Muscle of leg (tissue), 11 donors: ENCODE results near the gene PPP3CB. TPM values are rescaled to one million over a fixed set of nuclear protein-coding genes. Genes with fewer than 3 reads are reported as not detected.

Experiments used
- DNase-seq: peaks from one replicate; pipeline ENCODE4 v3.0.0; 2013
- H3K27ac ChIP-seq: one replicate; pipeline ENCODE4 v1.5.1; 2013; ENCODE audit warnings: mild to moderate bottlenecking, low read length, control low read depth
- H3K27me3 ChIP-seq: one replicate; pipeline ENCODE4 v1.6.1; 2013; ENCODE audit warnings: low read length; ENCODE audit not compliant: control insufficient read depth, insufficient read depth
- H3K36me3 ChIP-seq: one replicate; pipeline ENCODE4 v1.6.1; 2013; ENCODE audit warnings: low read length; ENCODE audit not compliant: control insufficient read depth, insufficient read depth
- H3K4me1 ChIP-seq: one replicate; pipeline ENCODE4 v1.6.1; 2013; ENCODE audit warnings: low read length; ENCODE audit not compliant: control insufficient read depth, insufficient read depth
- H3K4me3 ChIP-seq: one replicate; pipeline ENCODE4 v1.5.1; 2013; ENCODE audit warnings: low read length, control low read depth
- H3K9me3 ChIP-seq: replicated peaks from 2 replicates; pipeline ENCODE4 v1.6.1; 2013; ENCODE audit warnings: low read depth, low read length; ENCODE audit not compliant: control insufficient read depth
- WGBS: methylation state at CpG from one replicate; pipeline ENCODE4 v1.1.5; 2013; ENCODE audit warnings: missing lambda C conversion rate; ENCODE audit not compliant: insufficient coverage; 5-methylcytosine and 5-hydroxymethylcytosine counted together
- polyA plus RNA-seq, 8 donors: library from polyadenylated mRNA; unstranded; fragments of 120-200 nt; gene quantifications; one replicate each; pipeline versions ENCODE4 v1.2.1 to v1.2.3, GENCODE V29; 2013; ENCODE audit warnings: inconsistent platforms in 1 of 8, low replicate concordance in 1 of 8; ENCODE audit not compliant: insufficient read length in 8 of 8, insufficient read depth in 1 of 8
- total RNA-seq: library from RNA; stranded (reverse); fragments of 120-200 nt; gene quantifications from one replicate; pipeline ENCODE4 v1.2.4, GENCODE V29; 2013

The PPP3CB gene
- total and polyA plus RNA-seq, 9 donors, result 72.0 to 163 (median 125) TPM

GRCh38 chr10:73517166-73517888, 21.5 kb upstream of the PPP3CB start:
- DNase-seq, result no peak
- WGBS, result 81% methylated on average over 3 of the region's 4 CpGs
- Histone ChIP-seq H3K36me3 (peaks cover 41% of the 10 kb centered on the region), H3K9me3 (no peaks in the 10 kb centered on the region), H3K27ac (no peak overlapping the region), H3K4me1 (no peaks in the 10 kb centered on the region), H3K27me3 (no peaks in the 10 kb centered on the region), H3K4me3 (no peak overlapping the region)

DNA sequence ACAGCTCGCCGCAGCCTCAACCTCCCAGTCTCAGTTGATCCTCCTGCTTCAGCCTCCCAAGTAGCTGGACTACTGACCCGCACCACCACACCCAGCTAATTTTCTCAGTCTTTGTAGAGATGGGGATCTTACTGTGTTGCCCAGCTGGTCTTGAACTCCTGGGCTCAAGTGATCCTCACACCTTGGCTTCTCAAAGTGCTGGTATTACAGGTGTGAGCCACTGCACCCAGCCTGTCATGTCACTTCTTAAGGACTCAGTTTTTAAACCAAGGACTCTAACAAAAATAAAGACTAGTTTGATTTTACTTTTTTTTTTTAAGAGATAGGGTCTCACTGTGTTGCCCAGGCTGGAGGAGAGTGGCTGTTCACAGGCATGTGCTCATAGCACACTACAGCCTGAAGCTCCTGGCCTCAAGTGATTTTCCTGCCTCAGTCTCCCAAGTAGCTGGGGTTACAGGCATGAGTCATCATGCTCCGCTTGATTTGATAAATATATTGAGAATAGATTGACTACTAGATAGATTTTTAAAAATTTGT, 16.5 kb upstream of the PPP3CB start:
- Histone ChIP-seq H3K27me3 (no peaks in the 10 kb centered on the region), H3K9me3 (no peaks in the 10 kb centered on the region), H3K36me3 (peaks cover 14% of the 10 kb centered on the region), H3K4me1 (no peaks in the 10 kb centered on the region), H3K27ac (no peak overlapping the region), H3K4me3 (no peak overlapping the region)
- no CpG with 5 or more reads among the region's 4 CpGs for WGBS
- DNase-seq, result no peak

- DNase-seq, result no peak
- H3K4me3 ChIP-seq, result no peak overlapping the region
- no peaks in the 10 kb centered on the region for H3K27me3 ChIP-seq
- no peaks in the 10 kb centered on the region for H3K4me1 ChIP-seq
- no peaks in the 10 kb centered on the region for H3K9me3 ChIP-seq
- no CpG with 5 or more reads among the region's 5 CpGs for WGBS
- peaks cover 6% of the 10 kb centered on the region for H3K36me3 ChIP-seq
- H3K27ac ChIP-seq, result no peak overlapping the region
These were observed 13.9 kb upstream of the PPP3CB start for GRCh38 chr10:73509695-73510094.

GRCh38 chr10:73506491-73506890, 10.7 kb upstream of the PPP3CB start:
- no CpG with 5 or more reads among the region's 1 CpG for WGBS

DNA sequence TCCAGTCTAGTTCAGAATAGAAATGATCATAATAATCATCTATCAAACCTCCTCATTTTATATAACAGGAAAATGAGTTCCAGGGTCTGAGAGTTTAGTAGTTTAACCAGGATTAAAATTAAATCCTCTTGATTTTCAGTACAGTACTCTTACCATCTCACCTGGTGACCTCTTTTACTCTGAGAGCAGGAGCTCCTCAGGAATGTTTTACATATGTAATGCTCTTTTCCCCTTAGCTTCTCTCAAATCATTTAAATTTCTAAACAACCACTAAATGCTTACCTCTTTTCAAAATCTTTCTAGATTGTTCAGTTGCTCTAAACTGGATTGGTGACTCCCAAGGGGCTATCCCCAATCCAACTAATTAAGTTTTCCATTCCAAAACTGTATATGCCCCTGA, 10.2 kb upstream of the PPP3CB start:
- H3K27ac ChIP-seq, result no peak overlapping the region

More at GRCh38 chr10:73506491-73506890, 10.7 kb upstream of the PPP3CB start:
- peaks cover 10% of the 10 kb centered on the region for H3K36me3 ChIP-seq
- no peaks in the 10 kb centered on the region for H3K27me3 ChIP-seq
- no peak overlapping the region for H3K27ac ChIP-seq
- DNase-seq, result no peak
- no peaks in the 10 kb centered on the region for H3K9me3 ChIP-seq
- H3K4me3 ChIP-seq, result no peak overlapping the region
- no peaks in the 10 kb centered on the region for H3K4me1 ChIP-seq

DNA sequence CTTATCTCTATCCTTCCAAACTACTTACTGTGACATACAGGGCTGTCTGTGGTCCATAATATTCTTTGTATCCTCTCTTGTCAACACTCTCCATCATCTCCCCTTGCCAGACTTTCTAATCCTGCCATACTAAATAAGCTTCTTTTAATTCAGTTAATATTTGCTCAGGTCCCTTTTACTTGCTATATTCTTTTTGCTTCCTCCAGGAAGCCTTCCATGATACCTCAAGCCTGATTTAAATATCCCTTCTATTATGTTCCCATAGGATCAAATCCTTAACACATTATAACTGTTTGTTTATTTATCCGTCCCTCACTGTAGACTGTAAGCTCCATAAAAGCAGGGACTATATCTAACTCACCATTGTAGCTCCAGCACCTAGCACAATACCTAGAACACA, 7.2 kb upstream of the PPP3CB start:
- H3K9me3 ChIP-seq, result no peaks in the 10 kb centered on the region
- H3K4me3 ChIP-seq, result no peak overlapping the region
- WGBS, result no CpG with 5 or more reads among the region's 1 CpG
- no peak overlapping the region for H3K27ac ChIP-seq
- peaks cover 21% of the 10 kb centered on the region for H3K36me3 ChIP-seq
- H3K27me3 ChIP-seq, result no peaks in the 10 kb centered on the region
- no peak for DNase-seq
- H3K4me1 ChIP-seq, result no peaks in the 10 kb centered on the region

More for the DNA sequence above, 10.2 kb upstream of the PPP3CB start:
- no peak for DNase-seq
- Histone ChIP-seq H3K36me3 (peaks cover 10% of the 10 kb centered on the region), H3K9me3 (no peaks in the 10 kb centered on the region), H3K27me3 (no peaks in the 10 kb centered on the region), H3K4me1 (no peaks in the 10 kb centered on the region), H3K4me3 (no peak overlapping the region)

- no peak for DNase-seq
- no peaks in the 10 kb centered on the region for H3K9me3 ChIP-seq
- no peaks in the 10 kb centered on the region for H3K27me3 ChIP-seq
- H3K36me3 ChIP-seq, result peaks cover 26% of the 10 kb centered on the region
- H3K4me1 ChIP-seq, result peaks cover under 1% of the 10 kb centered on the region
- H3K4me3 ChIP-seq, result no peak overlapping the region
- no peak overlapping the region for H3K27ac ChIP-seq
These were observed 5.8 kb upstream of the PPP3CB start for GRCh38 chr10:73501651-73502050.

DNA sequence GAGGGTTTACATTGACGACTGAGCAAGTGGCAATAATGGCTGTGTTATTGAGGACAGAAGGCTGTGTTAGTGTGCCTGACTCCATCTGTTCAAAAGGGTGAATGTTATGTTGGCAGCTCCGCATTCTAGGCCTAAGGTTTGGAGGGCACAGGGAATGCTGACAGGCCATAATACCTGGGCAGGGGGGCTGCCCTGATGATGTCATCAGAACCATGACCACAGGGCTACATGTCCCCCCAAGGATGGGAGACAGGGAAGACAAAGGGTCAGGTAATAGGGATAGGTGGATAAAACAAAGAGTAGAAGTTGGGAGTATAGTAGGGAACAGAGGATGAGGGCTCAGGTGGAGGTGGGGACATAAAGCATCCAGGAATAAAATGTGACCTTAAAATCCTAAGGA, 1.8 kb upstream of the PPP3CB start:
- DNase-seq, result no peak
- no peak overlapping the region for H3K27ac ChIP-seq
- peaks cover 12% of the 10 kb centered on the region for H3K4me1 ChIP-seq
- 69% methylated on average over 2 of the region's 2 CpGs for WGBS
- H3K4me3 ChIP-seq, result no peak overlapping the region
- no peaks in the 10 kb centered on the region for H3K9me3 ChIP-seq
- no peaks in the 10 kb centered on the region for H3K27me3 ChIP-seq
- H3K36me3 ChIP-seq, result peaks cover 16% of the 10 kb centered on the region

DNA sequence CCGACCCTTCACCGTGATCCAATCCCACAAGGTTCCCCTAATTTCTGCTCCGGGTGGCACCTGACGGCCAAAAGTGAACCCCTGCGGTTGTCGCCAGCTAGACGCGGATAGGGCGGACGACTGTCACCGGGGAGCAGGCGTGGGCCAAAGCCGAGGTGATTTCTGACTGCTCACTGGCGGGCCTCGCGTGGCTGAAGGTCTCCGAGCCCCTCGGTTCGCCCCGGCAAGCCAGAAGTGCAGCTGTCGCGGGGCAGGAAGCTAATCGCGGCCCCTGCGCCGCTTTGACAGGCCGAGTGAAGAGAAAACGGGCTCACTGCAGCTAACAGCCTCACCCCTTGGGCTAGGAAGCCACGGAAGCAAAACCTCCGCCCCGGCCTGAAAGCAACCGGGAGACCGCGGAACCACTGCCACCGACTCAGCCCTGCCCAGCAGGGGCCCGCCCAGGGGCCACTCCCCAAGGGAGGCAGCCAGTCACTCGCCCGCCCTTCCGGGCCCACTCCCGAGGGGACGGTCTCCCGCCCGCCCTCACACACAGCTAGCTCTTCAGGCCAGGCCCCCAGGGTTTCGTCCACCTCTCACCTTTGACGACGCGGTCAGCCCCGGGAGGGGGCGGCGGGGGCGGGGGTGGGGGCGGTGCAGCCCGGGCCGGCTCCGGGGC, 469 bp downstream of the PPP3CB start:
- under 1% methylated on average over 51 of the region's 55 CpGs for WGBS
- Histone ChIP-seq H3K27me3 (no peaks in the 10 kb centered on the region), H3K9me3 (no peaks in the 10 kb centered on the region), H3K27ac (peak overlapping the region; percentile 99), H3K36me3 (peaks cover 13% of the 10 kb centered on the region), H3K4me1 (peaks cover 12% of the 10 kb centered on the region), H3K4me3 (peak overlapping the region; percentile 95)
- DNase-seq, result peak; percentile 84

DNA sequence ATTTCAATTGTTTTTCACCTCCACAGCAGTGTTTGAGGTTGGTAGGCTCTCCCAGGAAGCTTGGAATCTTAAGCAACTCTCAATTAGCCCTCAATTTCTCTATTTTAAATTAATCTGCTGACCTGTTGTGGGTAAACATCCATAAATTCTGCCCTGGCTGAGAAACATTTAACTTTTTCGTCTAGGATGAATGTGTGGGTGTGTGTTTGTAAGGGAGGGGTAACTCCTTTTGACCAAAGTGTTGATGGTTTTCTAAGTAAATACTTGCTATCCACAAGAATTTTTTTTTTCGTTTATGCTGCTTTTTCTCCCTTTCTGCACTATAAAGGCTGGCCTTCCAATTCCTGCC, 973 bp downstream of the PPP3CB start:
- peak overlapping the region; percentile 99 for H3K27ac ChIP-seq
- no peaks in the 10 kb centered on the region for H3K9me3 ChIP-seq
- no peaks in the 10 kb centered on the region for H3K27me3 ChIP-seq
- H3K4me1 ChIP-seq, result peaks cover 12% of the 10 kb centered on the region
- peak overlapping the region; percentile 95 for H3K4me3 ChIP-seq
- H3K36me3 ChIP-seq, result peaks cover 12% of the 10 kb centered on the region
- 0% methylated on average over 1 of the region's 2 CpGs for WGBS
- DNase-seq, result no peak
